Inflammatory macrophage treated with lipopolysaccharide for 4 hours (primary cell): ENCODE measurements around the gene USP11.

Source experiments
- DNase-seq: peaks from one replicate; pipeline ENCODE4 v3.0.0-alpha.2; 2020

The USP11 gene

DNA sequence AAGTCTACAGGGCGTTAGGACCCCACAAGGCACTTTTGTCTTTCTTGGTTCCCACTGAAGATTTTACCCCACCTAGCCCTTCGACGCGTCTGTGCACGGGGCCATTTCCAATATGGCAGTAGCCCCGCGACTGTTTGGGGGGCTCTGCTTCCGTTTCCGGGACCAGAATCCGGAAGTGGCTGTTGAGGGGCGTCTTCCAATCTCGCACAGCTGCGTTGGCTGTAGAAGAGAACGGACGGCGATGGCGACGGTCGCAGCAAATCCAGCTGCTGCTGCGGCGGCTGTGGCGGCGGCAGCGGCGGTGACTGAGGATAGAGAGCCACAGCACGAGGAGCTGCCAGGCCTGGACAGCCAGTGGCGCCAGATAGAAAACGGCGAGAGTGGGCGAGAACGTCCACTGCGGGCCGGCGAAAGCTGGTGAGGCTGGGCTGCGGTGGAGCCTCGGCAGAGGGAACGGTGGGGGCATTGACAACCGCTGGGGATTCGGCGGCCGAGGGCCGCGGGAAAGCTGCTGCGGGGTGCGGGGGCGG, at the start of gene USP11:
Gene USP11 (plus strand): TSS at position 207 of the 530 bp plus-strand sequence. CDS start 35 bp downstream, at position 242.
- peak; percentile 31 for DNase-seq

DNA sequence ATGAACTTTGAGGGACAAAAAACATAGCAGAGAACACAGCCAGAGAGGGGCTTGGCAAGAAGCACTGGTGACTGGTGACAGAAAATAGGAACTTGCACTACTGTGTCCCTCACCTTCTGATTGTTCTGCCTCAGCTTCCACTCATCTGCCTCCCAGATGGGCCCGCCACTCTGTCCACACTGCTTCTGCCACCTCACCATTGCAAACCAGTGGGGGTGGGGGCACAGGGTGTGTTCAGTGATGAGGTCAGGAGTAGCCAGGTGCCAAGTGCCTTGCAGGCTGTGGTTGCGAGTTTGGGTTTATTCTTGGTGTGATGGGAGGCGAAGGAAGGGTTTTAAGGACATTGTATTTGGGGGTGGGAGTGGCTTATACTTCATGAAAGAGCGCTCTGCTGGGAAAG, 48.3 kb upstream of the USP11 start:
- DNase-seq: no peak

DNA sequence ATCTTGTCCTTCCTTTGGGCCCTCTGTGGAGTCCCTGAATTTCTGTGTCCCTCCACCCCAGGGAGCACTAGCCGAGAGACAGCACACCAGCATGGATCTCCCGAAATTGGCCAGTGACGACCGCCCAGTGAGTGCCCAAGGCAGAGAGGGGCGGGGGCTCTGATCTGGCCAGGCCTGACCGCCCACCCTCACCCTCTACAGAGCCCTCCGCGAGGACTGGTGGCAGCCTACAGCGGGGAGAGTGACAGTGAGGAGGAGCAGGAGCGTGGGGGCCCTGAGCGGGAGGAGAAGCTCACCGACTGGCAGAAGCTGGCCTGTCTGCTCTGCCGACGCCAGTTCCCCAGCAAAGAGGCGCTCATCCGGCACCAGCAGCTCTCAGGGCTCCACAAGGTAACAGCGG, 47.6 kb upstream of the USP11 start:
- no peak for DNase-seq

DNA sequence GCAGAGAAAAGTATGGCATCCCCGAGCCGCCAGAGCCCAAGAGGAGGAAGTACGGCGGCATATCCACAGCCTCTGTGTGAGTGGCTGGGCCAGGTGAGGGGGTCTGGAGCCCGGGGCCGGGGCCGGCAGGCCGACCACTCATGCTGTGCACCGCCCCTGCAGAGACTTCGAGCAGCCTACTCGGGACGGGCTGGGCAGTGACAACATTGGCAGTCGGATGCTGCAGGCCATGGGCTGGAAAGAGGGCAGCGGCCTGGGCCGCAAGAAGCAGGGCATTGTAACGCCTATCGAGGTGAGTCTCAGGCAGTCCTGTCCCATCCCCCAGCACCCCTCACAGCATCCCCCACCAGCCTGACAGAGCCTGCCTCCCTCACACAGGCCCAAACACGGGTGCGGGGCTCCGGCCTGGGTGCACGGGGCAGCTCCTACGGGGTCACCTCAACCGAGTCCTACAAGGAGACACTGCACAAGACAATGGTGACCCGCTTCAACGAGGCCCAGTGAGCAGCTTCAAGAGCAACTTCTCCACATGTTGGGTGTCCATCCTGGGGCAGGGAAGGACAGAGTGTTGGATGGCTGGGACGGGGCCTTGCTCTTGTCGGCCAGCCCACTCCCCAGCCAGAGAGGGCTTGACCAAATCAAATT, 46.6 kb upstream of the USP11 start:
- no peak for DNase-seq

DNA sequence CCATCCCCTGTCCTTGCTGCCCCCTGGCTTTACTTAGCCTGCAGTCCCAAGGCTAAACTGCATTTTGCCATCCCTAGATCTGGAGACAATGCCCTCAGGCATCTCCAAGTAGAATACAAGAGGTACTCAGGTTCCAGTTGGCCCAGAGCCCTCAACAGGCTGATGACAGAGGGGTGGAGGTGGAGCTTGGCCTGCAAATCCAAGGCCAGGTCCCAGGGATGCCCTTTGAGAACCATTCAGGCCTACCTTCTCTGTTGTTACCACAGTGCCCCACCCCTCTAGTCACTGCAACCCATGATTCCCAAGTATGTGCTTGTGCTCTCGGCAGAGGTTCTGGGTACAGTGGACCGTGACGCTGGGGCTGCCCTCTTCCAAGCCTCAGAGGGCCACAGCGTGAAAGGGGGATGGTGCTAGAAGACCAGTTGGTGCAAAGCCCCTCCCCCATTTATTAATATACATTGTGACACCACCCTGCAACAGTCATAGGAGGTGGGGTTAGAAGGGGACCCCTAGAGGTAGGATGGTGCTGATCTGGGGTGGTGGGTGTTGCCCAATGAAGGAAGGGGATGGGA, 45.6 kb upstream of the USP11 start:
- DNase-seq: no peak

DNA sequence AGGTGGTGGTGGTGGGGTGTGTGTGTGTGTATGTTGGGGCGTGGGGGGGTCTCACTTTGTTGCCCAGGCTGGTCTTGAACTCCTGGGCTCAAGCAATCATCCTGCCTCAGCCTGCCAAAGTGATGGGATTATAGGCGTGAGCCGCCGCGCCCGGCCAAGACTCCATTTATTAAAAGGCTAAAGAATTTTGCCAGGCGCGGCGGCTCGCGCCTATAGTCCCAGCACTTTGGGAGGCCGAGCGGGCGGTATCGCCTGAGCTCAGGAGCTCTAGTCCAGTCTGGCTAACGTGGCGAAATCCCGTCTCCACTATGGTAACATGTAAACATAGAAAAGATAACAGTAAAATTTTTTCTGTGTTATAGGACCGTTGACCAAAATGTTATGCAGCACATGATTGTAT, 42.9 kb upstream of the USP11 start:
- DNase-seq: no peak

DNA sequence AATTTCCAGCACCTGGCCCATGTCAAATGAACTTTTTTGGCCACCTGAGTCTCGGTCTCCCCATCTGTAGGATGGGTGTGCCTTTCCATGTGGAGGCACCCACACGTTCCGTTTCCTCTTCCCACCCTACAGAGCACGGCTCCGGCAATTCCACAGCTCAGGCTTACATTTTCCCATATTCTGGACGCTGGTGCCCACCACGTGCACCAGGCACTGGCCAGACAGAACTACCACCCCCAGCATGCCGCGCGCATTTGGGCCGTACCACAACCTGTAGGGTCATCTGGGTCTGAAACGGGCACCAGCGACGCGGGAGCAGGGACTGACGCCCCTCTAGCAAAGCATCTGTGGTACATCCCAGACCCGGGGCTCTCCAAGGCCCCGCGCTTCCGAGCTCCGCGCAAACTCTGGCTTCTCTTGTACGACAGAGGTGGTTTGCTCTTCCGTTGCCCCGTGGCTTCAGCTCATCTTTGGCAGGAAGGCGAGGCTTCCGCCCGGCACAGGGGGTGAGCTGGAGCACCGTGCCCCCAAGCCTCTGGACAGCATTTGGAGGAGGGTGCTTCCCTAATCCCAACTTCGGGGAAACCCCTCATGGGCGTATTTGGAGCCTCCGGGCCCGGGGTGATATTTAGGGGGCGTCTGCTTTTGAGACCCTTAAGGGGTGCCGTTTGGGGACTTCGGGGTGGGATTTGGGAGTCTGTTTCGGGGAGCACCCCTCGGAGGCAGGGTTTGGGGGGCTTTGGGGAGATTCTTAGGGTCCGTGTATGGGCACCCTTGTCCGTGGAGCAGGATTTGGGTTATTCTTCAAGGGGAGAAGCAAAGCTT, 42.2 kb upstream of the USP11 start:
- peak; percentile 79 for DNase-seq

DNA sequence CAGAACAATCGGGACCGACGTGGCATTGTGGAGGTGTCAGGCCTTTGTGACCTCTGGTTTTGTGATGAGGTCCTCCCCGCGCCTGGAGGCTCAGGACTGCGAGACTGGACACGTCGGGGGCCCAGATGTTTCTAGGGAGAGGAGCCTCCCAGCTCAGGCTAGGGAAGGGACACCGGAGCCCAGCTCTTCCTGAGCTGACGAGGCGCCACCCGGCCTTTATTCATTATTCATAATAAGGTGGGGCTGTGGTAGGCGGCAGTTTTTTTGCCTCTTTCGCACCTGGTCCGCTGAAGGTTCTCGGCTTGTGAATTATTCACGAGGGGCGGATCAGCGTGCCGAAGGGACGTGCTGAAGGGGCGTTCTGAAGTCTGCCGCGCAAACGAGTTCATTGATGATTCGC, 41.5 kb upstream of the USP11 start:
- DNase-seq: no peak

DNA sequence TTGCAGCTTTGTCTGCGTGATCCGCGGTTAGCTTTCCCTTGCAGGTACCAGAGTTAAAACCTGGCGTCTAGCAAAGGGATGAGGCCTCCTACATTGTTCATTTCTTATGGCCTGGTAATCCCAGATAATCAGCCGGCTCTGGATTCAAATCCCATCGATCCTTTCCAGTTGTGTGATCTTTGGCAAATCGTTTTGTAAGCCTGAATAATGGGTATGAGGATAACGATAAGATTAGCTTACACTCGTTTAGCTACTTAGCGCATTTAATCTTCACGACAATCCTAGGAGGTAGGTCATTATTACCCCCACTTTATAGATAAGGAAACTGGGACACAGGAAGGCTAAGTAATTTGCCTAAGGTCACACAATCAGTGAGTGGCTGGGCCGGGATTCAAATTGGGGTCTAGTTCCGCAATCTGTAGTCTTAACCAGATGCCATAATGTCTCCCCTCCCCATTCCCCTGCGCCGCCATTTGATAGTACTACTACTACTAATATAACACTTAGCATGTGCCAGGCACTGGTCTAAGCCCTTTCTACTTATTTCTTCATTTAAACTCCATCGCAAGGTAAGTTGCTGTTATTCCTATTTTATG, 40.9 kb upstream of the USP11 start:
- no peak for DNase-seq

DNA sequence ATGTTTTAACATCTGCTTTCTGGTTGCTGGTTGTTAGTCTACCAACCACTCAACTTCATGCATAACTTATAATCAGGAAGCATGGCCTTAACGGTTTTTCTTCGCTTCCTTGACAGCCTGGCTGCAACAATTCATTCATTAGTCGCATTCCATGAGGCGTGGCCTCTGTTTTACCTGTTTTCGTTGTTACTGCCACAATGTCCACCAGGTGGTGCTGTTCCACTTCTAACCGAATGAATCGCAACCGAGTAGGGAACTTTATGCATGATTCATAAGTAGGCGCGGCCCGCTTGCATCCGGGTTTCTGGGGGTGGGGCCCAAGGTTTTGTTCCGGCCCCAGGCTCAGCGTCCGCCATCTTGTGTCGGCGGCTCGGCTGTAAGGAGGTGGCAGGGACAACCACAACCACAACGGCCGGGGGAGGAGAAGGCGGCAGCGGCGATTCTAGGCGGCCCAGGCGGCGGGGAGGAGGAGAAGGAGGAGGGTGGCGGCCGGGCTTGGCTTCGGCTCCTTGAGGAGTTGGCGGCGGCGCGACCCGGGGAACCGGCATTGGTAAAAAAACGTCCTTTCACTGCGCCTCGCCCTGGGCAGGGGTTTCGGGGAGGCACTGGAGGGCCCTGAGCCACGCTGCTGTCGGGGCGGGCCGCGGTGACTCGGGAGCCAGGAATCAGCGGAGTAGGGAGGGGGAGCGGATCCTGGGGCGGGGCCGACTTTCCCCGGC, 39.2 kb upstream of the USP11 start, which contains the start of gene UBA1:
Gene UBA1 (plus strand): TSS at position 355 of the 719 bp plus-strand sequence. CDS start 4,974 bp downstream, outside the sequence.
- peak; percentile 93 for DNase-seq

DNA sequence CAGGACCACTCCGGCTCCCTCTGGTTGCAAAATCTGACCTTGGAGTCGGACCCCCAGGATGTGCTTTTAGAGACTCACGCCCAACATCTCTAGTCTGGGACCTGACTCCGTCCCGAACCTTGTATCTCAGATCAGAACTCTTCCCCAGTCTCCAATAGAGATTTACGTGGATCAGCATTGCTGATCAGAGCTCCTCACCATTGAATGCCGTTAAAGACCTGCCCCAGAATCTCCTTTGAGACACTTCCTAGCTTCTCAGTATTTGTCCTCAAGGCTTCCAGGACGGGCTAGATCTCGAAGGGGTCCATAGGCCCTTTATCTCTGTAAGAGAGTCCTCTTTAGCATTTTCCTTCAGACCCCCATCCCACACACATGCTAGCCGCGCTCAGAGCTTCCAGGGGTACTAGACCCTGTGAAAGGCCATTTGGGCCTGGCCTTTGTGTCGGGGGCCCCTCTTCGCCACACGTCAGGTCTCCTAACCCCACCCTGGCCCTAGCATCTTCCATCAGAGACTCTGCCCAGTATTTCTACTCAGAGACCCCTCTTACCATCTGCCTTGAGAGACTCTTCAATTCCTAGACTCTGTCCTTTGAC, 38.5 kb upstream of the USP11 start:
- peak; percentile 4 for DNase-seq

DNA sequence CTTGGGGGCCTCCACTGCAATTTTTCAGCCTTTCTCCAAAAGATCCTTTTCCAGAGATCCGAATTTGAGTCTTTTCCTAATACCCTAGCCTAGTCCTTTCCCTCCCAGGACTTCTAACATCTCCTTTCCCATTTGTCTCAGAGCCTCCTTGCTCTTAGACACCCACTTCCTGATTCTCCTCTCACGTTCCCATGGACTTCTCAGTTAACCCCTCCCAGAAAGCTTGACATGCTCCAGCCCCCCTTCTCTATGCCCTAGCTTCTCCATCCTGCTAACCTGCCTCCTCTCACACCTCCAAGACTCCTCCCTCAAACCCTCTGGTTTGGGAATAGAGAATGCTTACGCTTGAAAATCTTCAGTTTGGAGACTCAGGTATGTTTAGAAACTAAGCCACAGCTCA, 36.7 kb upstream of the USP11 start:
- DNase-seq: no peak

DNA sequence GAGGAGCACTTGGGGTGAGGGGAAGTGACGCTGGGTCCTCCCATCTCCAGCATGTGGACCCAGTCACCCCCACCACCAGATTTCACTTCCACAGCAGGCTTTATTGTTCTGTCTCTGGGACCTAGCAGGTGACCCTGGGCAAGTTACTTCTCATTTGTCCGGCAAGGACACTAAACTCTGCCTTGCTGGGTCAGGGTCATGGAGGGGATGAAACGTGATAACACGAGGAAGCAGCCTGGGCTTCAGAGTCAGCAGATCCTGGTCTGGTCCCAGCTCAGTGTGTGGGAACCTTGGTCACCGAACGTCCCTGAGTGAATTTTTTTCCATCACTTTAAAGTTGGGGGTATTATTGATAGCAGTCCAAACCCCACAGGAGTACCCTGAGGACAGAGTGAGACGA, 35.3 kb upstream of the USP11 start:
- DNase-seq: no peak

DNA sequence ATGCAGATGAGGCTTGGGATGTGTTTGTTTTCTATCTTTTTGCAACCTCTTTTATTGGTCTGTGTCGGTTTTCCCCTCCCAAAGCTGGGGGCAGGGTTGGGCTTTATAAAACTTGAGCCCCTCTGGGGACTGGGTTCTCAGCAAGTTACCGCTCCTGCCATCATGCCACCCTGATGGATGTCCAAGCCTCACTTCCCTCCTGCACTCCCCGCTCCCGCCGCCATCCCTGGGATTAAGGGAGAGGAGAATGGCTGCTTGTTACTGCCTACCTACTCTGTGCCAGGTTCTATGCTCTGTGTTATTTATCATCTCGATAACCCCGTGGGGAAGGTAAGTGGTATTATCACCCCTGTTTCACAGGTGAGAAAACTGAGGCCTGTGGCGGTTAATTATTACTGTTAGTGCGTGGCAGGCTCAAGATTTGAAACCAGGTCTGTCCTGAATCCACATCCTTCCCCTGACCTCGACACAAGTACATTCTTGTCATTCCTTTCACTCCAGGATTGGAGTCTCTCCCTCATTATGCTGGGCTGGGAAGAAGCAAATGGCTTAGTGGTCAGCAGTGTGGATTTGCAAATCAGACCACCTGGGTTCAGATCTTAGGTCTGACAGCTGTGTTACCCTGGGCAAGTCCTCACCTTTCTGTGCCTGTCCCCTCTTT, 34.7 kb upstream of the USP11 start:
- DNase-seq: no peak

DNA sequence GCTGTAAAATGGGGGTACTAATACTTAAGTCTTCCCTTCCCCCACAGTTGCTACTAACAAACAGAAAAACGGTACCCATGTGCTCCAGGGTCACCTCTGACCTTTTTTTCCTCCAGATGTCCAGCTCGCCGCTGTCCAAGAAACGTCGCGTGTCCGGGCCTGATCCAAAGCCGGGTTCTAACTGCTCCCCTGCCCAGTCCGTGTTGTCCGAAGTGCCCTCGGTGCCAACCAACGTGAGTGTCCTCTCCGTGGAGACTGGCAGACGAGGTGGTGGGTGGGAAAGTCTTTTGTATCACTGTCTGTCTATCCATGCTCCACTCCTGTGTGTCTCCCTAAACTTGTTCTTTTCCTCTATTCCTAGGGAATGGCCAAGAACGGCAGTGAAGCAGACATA, 34.1 kb upstream of the USP11 start:
- no peak for DNase-seq

DNA sequence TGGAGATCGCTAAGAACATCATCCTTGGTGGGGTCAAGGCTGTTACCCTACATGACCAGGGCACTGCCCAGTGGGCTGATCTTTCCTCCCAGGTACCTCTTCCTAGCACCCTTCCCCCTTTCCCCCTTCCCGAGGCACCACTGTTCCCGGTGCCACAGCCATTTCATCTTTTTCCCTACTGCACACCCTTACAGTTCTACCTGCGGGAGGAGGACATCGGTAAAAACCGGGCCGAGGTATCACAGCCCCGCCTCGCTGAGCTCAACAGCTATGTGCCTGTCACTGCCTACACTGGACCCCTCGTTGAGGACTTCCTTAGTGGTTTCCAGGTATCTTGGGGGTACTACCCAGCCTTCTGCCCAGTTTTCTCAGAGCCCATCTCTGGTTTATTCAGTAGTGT, 33.5 kb upstream of the USP11 start:
- no peak for DNase-seq

DNA sequence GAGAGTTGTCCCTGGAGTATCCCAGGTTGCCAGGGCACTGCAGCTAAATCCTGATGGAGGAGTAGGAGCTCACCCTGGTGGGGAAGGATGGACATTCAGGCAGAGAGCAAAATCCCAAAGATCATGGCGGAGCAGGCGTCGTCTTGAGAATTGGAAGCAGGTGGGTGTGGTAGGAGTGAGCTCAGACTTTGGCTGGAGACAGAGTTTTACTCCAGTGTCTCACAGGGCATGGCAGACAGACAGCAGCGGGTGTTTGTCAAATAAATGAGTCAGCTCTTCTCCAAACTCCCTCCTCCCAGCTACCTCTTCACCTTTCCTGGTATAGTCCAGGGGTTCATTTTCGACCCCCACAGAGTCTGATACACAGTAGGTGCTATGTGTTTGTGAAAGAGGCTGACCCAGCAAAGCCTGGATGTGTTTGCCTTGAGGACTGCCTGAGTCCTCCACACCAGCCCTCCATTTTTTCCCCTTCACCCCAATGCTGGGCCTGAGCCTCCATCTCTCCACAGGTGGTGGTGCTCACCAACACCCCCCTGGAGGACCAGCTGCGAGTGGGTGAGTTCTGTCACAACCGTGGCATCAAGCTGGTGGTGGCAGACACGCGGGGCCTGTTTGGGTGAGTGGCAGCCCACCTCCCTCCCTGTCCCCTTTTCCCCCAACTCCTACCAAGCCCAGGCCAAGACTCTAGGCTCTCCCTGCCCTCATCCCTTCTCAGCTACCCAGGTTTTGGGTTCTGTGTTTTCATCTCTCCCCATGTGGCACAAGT, 32.2 kb upstream of the USP11 start:
- DNase-seq: no peak

DNA sequence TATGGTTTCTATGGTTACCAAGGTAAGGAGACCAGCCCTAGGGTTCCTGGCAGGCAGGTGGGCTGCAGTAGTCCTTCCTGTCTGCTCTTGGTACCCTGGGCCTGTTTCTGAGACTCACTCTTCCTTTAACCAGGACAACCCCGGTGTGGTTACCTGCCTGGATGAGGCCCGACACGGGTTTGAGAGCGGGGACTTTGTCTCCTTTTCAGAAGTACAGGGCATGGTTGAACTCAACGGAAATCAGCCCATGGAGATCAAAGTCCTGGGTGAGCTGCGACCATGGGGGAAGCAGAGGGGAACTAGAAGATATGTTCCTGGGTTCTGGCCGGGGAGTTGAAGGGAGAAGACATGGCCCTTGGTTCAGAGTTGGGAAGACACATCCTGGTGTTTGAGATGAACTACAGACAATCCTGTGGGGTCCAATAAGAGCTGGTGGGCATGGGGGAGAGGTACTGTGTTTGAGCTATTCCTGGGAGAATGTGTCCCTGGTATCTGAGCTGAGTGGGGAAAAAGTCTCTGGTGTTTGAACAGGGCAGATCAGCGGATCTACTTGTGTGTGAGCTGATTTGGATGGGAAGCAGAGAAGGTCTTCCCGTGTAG, 31.4 kb upstream of the USP11 start:
- no peak for DNase-seq

DNA sequence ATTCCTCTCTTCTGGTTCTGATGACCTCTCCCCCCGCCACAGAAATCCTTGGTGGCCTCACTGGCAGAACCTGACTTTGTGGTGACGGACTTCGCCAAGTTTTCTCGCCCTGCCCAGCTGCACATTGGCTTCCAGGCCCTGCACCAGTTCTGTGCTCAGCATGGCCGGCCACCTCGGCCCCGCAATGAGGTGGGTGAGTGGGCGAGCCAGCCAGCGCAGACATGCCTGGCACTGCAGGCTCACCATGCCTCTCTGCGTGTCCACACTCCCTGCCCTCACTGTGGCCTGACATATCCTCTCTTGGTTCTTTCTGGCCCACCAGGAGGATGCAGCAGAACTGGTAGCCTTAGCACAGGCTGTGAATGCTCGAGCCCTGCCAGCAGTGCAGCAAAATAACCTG, 30.5 kb upstream of the USP11 start:
- DNase-seq: no peak

DNA sequence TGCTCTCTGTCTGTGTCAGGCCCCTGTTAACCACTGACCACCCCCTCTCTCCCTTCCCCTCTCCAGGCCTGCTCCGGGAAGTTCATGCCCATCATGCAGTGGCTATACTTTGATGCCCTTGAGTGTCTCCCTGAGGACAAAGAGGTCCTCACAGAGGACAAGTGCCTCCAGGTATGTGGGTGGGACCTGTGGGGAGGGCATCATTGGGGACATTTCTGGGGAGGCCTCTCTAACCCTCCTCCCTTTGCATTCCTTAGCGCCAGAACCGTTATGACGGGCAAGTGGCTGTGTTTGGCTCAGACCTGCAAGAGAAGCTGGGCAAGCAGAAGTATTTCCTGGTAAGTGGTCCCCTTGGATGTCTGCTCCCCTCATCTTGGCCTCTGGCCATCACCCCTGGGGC, 29.9 kb upstream of the USP11 start:
- DNase-seq: no peak

DNA sequence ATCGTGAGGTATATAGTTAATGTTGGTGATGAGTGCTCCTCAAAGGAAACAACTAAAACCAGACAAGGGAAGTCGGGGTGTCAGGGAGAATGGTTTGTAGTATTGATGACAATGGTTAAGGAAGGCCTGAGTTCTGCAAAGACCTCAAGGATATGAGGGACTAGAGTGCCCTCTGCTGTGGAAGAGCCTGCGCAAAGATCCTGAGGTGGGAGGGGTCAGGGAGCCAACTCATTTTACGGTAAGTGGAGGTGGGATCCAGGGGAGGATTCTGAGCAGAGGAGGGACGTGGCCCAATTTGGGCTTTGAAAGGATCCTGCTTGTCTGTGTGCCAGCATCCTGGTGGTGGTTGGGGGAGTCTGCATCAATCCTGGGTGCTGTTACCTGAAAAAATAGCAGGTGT, 27.8 kb upstream of the USP11 start:
- DNase-seq: no peak
